OCI-LY3 (cell line): ENCODE data around the gene HMGXB4.

Experiments used
- H2AFZ ChIP-seq: fragments of 200-600, 300-600 bp; shearing (Covaris generic); 2 replicates; pipeline ENCODE4 v1.6.0; 2014; ENCODE audit warnings: antibody characterized with exemption, low read depth, low read length
- H3K27ac ChIP-seq: fragments of 200-600, 300-600 bp; sonication (generic); 2 replicates; pipeline ENCODE4 v1.5.1; 2014; ENCODE audit warnings: mild to moderate bottlenecking, low read length, moderate library complexity, mixed read lengths
- H3K27me3 ChIP-seq: fragments of 200-600, 300-600 bp; sonication (generic); 2 replicates; pipeline ENCODE4 v1.6.1; 2014; ENCODE audit warnings: low read depth, low read length, mixed read lengths
- H3K36me3 ChIP-seq: fragments of 200-600, 300-600 bp; sonication (generic); replicated peaks from 2 replicates; pipeline ENCODE3; 2014; ENCODE audit warnings: low read depth, low read length, mixed read lengths
- H3K4me1 ChIP-seq: fragments of 300-600, 200-600 bp; sonication (generic); 2 replicates; pipeline ENCODE4 v1.6.1; 2014; ENCODE audit warnings: low read length, mixed read lengths
- H3K4me2 ChIP-seq: fragments of 200-600, 300-600 bp; sonication (generic); 2 replicates; pipeline ENCODE4 v1.6.1; 2014; ENCODE audit warnings: low read length, mixed read lengths
- H3K4me3 ChIP-seq: fragments of 300-600, 200-600 bp; sonication (generic); 2 replicates; pipeline ENCODE4 v1.5.1; 2014; ENCODE audit warnings: antibody characterized with exemption, mild to moderate bottlenecking, low read length, moderate library complexity
- H3K79me2 ChIP-seq: fragments of 300-600, 200-600 bp; shearing (Covaris generic); 2 replicates; pipeline ENCODE4 v1.6.1; 2014; ENCODE audit warnings: mild to moderate bottlenecking, low read length, mixed read lengths
- H3K9ac ChIP-seq: fragments of 300-600, 200-600 bp; shearing (Covaris generic); 2 replicates; pipeline ENCODE4 v1.6.0; 2014; ENCODE audit warnings: mild to moderate bottlenecking, low read length, moderate library complexity
- H3K9me3 ChIP-seq: fragments of 200-600, 300-600 bp; shearing (Covaris generic); 2 replicates; pipeline ENCODE4 v1.6.1; 2014; ENCODE audit warnings: low read length, mixed read lengths; ENCODE audit not compliant: insufficient read depth
- H4K20me1 ChIP-seq: fragments of 200-600, 300-600 bp; sonication (generic); 2 replicates; pipeline ENCODE4 v1.6.1; 2016; ENCODE audit warnings: low read length, mixed read lengths; ENCODE audit not compliant: insufficient read depth
- EZH2phosphoT487 ChIP-seq: fragments of 200-600 bp; shearing (Covaris generic); IDR thresholded peaks from 2 replicates; pipeline ENCODE4 v1.6.1; 2018; ENCODE audit warnings: antibody characterized with exemption, mixed run types, low read depth
- TF ChIP-seq, protein P1 (sequence below): fragments of 200-600, 300-600 bp; sonication (generic); IDR thresholded peaks from 2 replicates; pipeline ENCODE4 v1.5.1; 2014; ENCODE audit warnings: antibody characterized with exemption, low read length, low read depth

The HMGXB4 gene

DNA sequence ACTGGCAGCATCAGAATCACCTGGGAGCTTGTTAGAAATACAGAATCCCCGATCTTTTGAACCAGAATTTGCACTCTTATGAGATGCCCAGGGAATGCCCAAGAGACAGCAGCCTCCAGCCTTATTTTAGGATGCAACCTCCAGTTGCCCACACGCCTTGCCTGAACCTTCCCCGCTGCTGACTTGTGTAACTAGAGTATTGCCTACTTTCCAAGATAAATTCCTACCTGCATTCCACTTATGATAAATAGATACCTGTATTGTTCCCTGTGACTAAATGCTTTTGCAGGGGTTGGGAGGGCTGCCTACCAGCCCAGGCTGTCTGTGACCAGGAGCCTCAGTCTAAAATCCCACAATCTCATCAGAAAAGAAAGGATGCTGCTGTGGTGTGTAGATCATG lies 44.3 kb upstream of the HMGXB4 start:
- H3K4me3 ChIP-seq = no peak overlapping the region
- H3K9me3 ChIP-seq = no peaks in the 10 kb centered on the region
- H3K27ac ChIP-seq = no peak overlapping the region
- H3K9ac ChIP-seq = no peak overlapping the region
- no peaks in the 10 kb centered on the region for H3K27me3 ChIP-seq
- no peak overlapping the region for H3K4me2 ChIP-seq
- peaks cover 54% of the 10 kb centered on the region for H3K79me2 ChIP-seq
- H3K36me3 ChIP-seq = peaks cover 72% of the 10 kb centered on the region
- peaks cover 7% of the 10 kb centered on the region for H4K20me1 ChIP-seq
- no peak overlapping the region for H2AFZ ChIP-seq
- TF ChIP-seq, protein P1, sequence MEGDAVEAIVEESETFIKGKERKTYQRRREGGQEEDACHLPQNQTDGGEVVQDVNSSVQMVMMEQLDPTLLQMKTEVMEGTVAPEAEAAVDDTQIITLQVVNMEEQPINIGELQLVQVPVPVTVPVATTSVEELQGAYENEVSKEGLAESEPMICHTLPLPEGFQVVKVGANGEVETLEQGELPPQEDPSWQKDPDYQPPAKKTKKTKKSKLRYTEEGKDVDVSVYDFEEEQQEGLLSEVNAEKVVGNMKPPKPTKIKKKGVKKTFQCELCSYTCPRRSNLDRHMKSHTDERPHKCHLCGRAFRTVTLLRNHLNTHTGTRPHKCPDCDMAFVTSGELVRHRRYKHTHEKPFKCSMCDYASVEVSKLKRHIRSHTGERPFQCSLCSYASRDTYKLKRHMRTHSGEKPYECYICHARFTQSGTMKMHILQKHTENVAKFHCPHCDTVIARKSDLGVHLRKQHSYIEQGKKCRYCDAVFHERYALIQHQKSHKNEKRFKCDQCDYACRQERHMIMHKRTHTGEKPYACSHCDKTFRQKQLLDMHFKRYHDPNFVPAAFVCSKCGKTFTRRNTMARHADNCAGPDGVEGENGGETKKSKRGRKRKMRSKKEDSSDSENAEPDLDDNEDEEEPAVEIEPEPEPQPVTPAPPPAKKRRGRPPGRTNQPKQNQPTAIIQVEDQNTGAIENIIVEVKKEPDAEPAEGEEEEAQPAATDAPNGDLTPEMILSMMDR = no peak
- TF ChIP-seq EZH2phosphoT487 = no peak
- H3K4me1 ChIP-seq = no peaks in the 10 kb centered on the region

DNA sequence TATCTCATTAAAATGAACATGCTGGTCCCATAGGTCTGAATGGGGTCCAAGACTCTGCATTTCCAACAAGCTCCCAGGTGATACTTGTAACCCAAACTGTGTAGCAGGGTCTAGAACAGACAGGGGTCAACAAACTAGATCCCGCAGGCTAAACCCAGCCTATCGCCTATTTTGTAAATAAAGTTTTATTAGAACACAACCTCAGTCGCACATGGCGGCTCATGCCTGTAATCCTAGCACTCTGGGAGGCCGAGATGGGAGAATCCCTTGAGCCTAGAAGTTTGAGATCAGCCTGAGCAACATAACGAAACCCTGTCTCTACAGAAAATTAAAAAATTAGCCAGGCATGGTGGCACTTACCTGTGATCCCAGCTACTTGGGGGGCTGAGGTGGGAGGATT lies 42.3 kb upstream of the HMGXB4 start:
- Histone ChIP-seq H3K36me3 (peaks cover 80% of the 10 kb centered on the region), H3K4me3 (no peak overlapping the region), H3K27ac (no peak overlapping the region), H3K27me3 (no peaks in the 10 kb centered on the region), H3K4me1 (no peaks in the 10 kb centered on the region), H2AFZ (no peak overlapping the region), H4K20me1 (peaks cover 18% of the 10 kb centered on the region; the same call in 1 of the 2 replicates), H3K4me2 (no peak overlapping the region), H3K9ac (no peak overlapping the region), H3K79me2 (peaks cover 61% of the 10 kb centered on the region), H3K9me3 (no peaks in the 10 kb centered on the region)
- TF ChIP-seq EZH2phosphoT487 = no peak
- TF ChIP-seq, protein P1 = no peak

DNA sequence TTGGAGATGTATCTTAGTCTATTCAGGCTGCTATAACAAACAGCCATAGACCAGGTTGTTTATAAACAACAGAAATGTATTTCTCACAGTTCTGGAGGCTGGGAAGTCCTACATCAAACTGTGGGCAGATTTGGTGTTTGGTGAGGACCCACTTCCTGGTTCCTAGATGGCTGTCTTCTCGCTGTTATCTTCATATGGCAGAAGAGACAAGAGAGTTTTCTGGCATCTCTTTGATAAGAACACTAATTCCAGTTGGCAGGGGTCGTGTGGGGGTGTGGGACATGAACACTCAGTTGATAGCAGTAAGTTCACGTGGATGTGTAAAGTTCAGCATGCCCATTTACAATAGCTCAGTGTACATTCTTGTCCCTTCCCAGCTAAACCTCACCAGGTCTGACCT lies 41.3 kb upstream of the HMGXB4 start:
- Histone ChIP-seq H4K20me1 (peaks cover 25% of the 10 kb centered on the region), H3K36me3 (peaks cover 78% of the 10 kb centered on the region), H3K27me3 (no peaks in the 10 kb centered on the region), H3K9me3 (no peaks in the 10 kb centered on the region), H3K4me1 (peaks cover 5% of the 10 kb centered on the region; the same call in 1 of the 2 replicates), H3K9ac (no peak overlapping the region), H3K27ac (no peak overlapping the region), H3K4me3 (no peak overlapping the region), H3K79me2 (peaks cover 58% of the 10 kb centered on the region), H3K4me2 (no peak overlapping the region), H2AFZ (no peak overlapping the region)
- TF ChIP-seq, protein P1 = no peak

DNA sequence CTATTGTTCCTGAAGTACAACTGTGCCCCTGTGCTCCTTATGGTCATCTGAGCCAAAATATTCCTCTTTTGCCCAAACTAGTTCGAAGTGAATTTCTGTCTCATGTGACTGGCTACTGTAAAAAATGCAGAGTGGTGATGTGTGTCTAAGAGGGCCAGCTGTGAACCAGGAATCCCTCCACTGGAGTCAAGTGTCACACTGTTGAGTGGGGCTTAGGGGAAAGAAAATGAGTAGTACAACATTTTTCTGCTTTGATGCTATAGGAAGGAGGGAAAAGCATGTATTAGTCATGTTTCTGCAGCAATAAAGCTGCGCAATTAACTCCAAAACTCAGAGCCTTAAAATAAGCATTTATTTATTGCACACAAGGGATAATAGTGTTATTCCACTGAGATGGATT lies 39.8 kb upstream of the HMGXB4 start:
- H3K79me2 ChIP-seq = peaks cover 57% of the 10 kb centered on the region

More for the DNA sequence above, 39.8 kb upstream of the HMGXB4 start:
- no peak overlapping the region for H3K9ac ChIP-seq
- peaks cover 74% of the 10 kb centered on the region for H3K36me3 ChIP-seq
- no peak overlapping the region for H3K4me2 ChIP-seq
- H3K9me3 ChIP-seq = no peaks in the 10 kb centered on the region
- TF ChIP-seq, protein P1 = no peak
- no peak for TF ChIP-seq EZH2phosphoT487
- H4K20me1 ChIP-seq = peaks cover 37% of the 10 kb centered on the region
- no peak overlapping the region for H3K27ac ChIP-seq
- H2AFZ ChIP-seq = no peak overlapping the region
- H3K27me3 ChIP-seq = no peaks in the 10 kb centered on the region
- no peak overlapping the region for H3K4me3 ChIP-seq
- H3K4me1 ChIP-seq = peaks cover 10% of the 10 kb centered on the region; the same call in 1 of the 2 replicates
